ENCODE results near the gene TCERG1. TPM values are rescaled to one million over a fixed set of nuclear protein-coding genes. Genes with fewer than 3 reads are reported as not detected.

TCERG1 gene
- total and polyA plus RNA-seq, 9 of the 15 experiments (the other 6 are each of a cell fraction or from before 2014, with no cell fraction given), result 50.3 to 148 (median 119) TPM

DNA sequence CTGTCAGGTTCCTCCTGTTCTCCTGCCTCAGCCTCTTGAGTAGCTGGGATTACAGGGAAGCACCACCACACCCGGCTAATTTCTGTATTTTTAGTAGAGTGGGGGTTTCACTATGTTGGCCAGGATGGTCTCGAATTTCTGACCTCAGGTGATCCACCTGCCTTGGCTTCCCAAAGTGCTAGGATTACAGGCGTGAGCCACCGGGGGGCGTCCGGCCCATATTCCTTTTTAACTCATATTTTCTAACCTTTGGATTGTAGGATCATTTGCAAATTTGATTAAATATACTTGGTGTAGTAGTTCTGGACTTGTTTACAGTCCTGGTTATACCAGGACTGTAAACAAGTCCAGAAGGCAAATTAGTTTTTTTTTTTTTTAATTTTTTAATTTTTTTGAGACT lies 4.3 kb downstream of the TCERG1 start:
- POLR2A ChIA-PET, result interaction anchor here (0.6 to 1.5 kb wide), 2 partner anchors 10 to 36 kb away, joined by 4 read pairs; no protein-coding TSS in a partner anchor
- Histone ChIP-seq H3K9me3 (replicated peaks; ENCODE audit: control insufficient read depth, insufficient read depth, low read depth, low read length) (no peaks in the 10 kb centered on the region; the same call in 1 of the 2 replicates), H3K79me2 (ENCODE audit: control insufficient read depth, insufficient read depth, low read length) (peaks cover 93% of the 10 kb centered on the region), H2AFZ (ENCODE audit: low read depth, low read length) (no peak overlapping the region), H3K27me3 (ENCODE audit: control insufficient read depth in 2 of 2, insufficient read depth in 2 of 2, low read length in 2 of 2) (no peaks in the 10 kb centered on the region), H3K36me3 (ENCODE audit: control insufficient read depth, insufficient read depth, low read length) (peaks cover 45% of the 10 kb centered on the region), H3K9me1 (ENCODE audit: control insufficient read depth, insufficient read depth, low read length) (no peaks in the 10 kb centered on the region), H3K4me3 (no peak overlapping the region), H3K4me2 (ENCODE audit: insufficient read depth, low read length) (0 out of 2 replicates have a peak overlapping the region, but pooled peaks have one; percentile 8), H3K9ac (ENCODE audit: insufficient read depth in 1 of 2, low read depth in 2 of 2, low read length in 2 of 2) (no peak overlapping the region), H3K4me1 (replicated peaks in 1 of 2; ENCODE audit: control insufficient read depth in 2 of 2, insufficient read depth in 2 of 2, low read length in 2 of 2) (peaks cover 2 to 7% of the 10 kb centered on the region in 2 experiments; a peak in 3 of 5 replicates), H3K27ac (ENCODE audit: extremely low read depth, low read depth, low read length) (no peak overlapping the region), H4K20me1 (replicated peaks; ENCODE audit: control insufficient read depth, insufficient read depth, low read length) (peaks cover 24% of the 10 kb centered on the region)
- FAIRE-seq (no peak), ATAC-seq (no peak), DNase-seq (ENCODE audit: extremely low read depth in 1 of 4, low spot score in 3 of 4) (no peak)
- CTCF ChIA-PET (ENCODE audit: low intra/inter-chr PET ratio), result no interaction called here
- BruUV-seq (replicated peaks), result no TSS peak
- intact Hi-C loops (cut with micrococcal nuclease) (no loop called here), in situ Hi-C loops (cut with MboI) (no loop called here)
- 52% methylated on average over 6 of the region's 6 CpGs for WGBS (ENCODE audit: insufficient coverage, low coverage, missing lambda C conversion rate)
- TF ChIP-seq, protein P1, sequence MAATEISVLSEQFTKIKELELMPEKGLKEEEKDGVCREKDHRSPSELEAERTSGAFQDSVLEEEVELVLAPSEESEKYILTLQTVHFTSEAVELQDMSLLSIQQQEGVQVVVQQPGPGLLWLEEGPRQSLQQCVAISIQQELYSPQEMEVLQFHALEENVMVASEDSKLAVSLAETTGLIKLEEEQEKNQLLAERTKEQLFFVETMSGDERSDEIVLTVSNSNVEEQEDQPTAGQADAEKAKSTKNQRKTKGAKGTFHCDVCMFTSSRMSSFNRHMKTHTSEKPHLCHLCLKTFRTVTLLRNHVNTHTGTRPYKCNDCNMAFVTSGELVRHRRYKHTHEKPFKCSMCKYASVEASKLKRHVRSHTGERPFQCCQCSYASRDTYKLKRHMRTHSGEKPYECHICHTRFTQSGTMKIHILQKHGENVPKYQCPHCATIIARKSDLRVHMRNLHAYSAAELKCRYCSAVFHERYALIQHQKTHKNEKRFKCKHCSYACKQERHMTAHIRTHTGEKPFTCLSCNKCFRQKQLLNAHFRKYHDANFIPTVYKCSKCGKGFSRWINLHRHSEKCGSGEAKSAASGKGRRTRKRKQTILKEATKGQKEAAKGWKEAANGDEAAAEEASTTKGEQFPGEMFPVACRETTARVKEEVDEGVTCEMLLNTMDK (IDR thresholded peaks at IDR 0.05; ENCODE audit: borderline replicate concordance, insufficient read depth, low read depth, low read length, poor library complexity, severe bottlenecking), result peak; percentile 81
- TF ChIP-seq, protein P2, sequence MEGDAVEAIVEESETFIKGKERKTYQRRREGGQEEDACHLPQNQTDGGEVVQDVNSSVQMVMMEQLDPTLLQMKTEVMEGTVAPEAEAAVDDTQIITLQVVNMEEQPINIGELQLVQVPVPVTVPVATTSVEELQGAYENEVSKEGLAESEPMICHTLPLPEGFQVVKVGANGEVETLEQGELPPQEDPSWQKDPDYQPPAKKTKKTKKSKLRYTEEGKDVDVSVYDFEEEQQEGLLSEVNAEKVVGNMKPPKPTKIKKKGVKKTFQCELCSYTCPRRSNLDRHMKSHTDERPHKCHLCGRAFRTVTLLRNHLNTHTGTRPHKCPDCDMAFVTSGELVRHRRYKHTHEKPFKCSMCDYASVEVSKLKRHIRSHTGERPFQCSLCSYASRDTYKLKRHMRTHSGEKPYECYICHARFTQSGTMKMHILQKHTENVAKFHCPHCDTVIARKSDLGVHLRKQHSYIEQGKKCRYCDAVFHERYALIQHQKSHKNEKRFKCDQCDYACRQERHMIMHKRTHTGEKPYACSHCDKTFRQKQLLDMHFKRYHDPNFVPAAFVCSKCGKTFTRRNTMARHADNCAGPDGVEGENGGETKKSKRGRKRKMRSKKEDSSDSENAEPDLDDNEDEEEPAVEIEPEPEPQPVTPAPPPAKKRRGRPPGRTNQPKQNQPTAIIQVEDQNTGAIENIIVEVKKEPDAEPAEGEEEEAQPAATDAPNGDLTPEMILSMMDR (IDR thresholded peaks at IDR 0.05 in 2 of 3, conservative IDR thresholded peaks at IDR 0.05 in 1 of 3; ENCODE audit: insufficient read depth in 2 of 3, low read depth in 1 of 3, low read length in 3 of 3), result peak in 2 of 3 experiments; percentile 20 to 30; a peak in 1 of 6 replicates
- no peak for TF ChIP-seq STAG1 (CRISPR knock-in tag; IDR thresholded peaks at IDR 0.05; ENCODE audit: borderline replicate concordance)
